ENCODE results near the gene HDAC4. TPM values are rescaled to one million over a fixed set of nuclear protein-coding genes. Genes with fewer than 3 reads are reported as not detected.

The HDAC4 gene
- total RNA-seq, 2 donors from 2014 or later: 8.1 to 20.1 TPM

DNA sequence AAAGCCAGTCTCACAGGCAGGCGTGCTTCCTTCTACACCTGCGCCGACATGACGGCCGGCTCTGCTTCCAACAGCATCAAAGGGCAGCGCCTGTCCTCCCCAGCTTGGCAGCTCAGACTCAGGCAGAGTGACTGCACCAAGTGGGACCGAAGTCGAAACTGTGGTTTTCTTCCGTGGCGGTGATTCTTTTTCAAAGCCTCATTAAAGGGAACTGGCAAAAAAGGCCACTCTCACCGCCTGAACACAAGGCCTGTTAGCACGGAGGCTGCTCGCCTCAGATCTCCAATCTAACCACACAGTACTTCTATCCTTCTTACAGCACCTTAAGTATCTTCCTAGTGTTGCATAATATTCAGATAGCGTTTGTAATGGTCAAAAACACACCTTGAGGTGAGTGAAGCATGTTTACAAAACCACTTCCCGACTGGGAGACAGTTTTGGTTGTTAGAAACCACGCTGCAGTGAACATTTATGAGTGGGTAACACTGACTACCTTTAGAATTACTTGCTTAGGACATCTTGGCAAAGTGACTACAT, 236.4 kb downstream of the HDAC4 start:
- peaks cover 22% of the 10 kb centered on the region for H3K36me3 ChIP-seq
- H3K27ac ChIP-seq: no peak overlapping the region
- no peaks in the 10 kb centered on the region for H3K27me3 ChIP-seq
- H3K4me3 ChIP-seq: no peak overlapping the region
- no peak for DNase-seq (ENCODE audit: low spot score)
- TF ChIP-seq, protein P1, sequence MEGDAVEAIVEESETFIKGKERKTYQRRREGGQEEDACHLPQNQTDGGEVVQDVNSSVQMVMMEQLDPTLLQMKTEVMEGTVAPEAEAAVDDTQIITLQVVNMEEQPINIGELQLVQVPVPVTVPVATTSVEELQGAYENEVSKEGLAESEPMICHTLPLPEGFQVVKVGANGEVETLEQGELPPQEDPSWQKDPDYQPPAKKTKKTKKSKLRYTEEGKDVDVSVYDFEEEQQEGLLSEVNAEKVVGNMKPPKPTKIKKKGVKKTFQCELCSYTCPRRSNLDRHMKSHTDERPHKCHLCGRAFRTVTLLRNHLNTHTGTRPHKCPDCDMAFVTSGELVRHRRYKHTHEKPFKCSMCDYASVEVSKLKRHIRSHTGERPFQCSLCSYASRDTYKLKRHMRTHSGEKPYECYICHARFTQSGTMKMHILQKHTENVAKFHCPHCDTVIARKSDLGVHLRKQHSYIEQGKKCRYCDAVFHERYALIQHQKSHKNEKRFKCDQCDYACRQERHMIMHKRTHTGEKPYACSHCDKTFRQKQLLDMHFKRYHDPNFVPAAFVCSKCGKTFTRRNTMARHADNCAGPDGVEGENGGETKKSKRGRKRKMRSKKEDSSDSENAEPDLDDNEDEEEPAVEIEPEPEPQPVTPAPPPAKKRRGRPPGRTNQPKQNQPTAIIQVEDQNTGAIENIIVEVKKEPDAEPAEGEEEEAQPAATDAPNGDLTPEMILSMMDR (IDR thresholded peaks at IDR 0.05): no peak
- H3K4me1 ChIP-seq: peaks cover 0 to 11% of the 10 kb centered on the region in 2 donors
- H3K9me3 ChIP-seq: no peaks in the 10 kb centered on the region

DNA sequence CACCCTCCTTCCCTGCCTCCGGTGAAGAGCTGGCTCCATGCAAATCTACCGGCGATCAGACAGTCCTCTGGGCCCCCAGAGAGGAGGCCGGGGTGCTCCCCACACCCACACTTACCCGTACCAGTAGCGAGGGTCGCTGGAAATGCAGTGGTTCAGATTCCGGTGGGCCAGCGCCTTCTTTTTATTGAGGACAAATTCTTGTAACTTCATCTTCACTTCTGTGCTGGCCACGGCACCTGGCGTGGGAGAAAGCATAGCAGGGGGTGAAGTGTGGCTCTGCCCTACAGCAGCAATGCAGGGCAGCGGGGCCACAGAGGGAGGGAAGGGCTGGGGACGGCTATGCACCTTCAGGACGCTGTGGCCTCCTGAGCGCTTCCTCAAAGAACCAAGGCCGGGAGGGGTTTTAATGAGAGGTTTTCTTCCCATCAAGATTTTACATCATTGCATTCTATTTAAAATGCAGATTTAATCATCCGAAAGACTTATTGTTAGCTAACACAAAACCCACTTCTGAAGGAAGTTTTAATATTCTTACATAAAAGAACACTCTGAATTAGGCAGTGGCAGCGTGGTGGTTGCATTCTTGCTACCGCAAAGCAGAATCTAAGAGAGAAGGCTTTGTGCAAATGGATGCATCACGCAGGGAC, 237.0 kb downstream of the HDAC4 start:
- no peaks in the 10 kb centered on the region for H3K27me3 ChIP-seq
- peaks cover 22% of the 10 kb centered on the region for H3K36me3 ChIP-seq
- no peak for DNase-seq (ENCODE audit: low spot score)
- TF ChIP-seq, protein P1 (IDR thresholded peaks at IDR 0.05): no peak
- peaks cover 0 to 11% of the 10 kb centered on the region in 2 donors for H3K4me1 ChIP-seq
- H3K9me3 ChIP-seq: no peaks in the 10 kb centered on the region
- no peak overlapping the region for H3K4me3 ChIP-seq
- H3K27ac ChIP-seq: no peak overlapping the region

- H3K27me3 ChIP-seq: no peaks in the 10 kb centered on the region
- TF ChIP-seq, protein P1 (IDR thresholded peaks at IDR 0.05): no peak
- peaks cover 0 to 11% of the 10 kb centered on the region in 2 donors for H3K4me1 ChIP-seq
- H3K36me3 ChIP-seq: peaks cover 22% of the 10 kb centered on the region
- H3K27ac ChIP-seq: no peak overlapping the region
- no peak overlapping the region for H3K4me3 ChIP-seq
- DNase-seq (ENCODE audit: low spot score): no peak
- no peaks in the 10 kb centered on the region for H3K9me3 ChIP-seq
Observed at GRCh38 chr2:239162976-239163687, 237.7 kb downstream of the HDAC4 start.

GRCh38 chr2:239162141-239162821, 238.5 kb downstream of the HDAC4 start:
- H3K4me3 ChIP-seq: no peak overlapping the region
- DNase-seq (ENCODE audit: low spot score): no peak
- H3K36me3 ChIP-seq: peaks cover 22% of the 10 kb centered on the region
- H3K27me3 ChIP-seq: no peaks in the 10 kb centered on the region
- no peak overlapping the region for H3K27ac ChIP-seq
- H3K4me1 ChIP-seq: peaks cover 0 to 18% of the 10 kb centered on the region in 2 donors
- TF ChIP-seq, protein P1 (IDR thresholded peaks at IDR 0.05): no peak
- H3K9me3 ChIP-seq: no peaks in the 10 kb centered on the region

- Histone ChIP-seq H3K4me1 (peaks cover 0 to 13% of the 10 kb centered on the region in 2 donors), H3K27me3 (no peaks in the 10 kb centered on the region), H3K27ac (no peak overlapping the region), H3K4me3 (no peak overlapping the region), H3K36me3 (peaks cover 22% of the 10 kb centered on the region), H3K9me3 (no peaks in the 10 kb centered on the region)
- DNase-seq (ENCODE audit: low spot score): no peak
- TF ChIP-seq, protein P1 (IDR thresholded peaks at IDR 0.05): no peak
Observed at GRCh38 chr2:239161711-239162140, 239.1 kb downstream of the HDAC4 start.

All from right atrium auricular region (tissue), 2 donors.